ENCODE results near the gene ASB7.

Gene ASB7

GRCh38 chr15:100692671-100693070, 90.3 kb downstream of the ASB7 start:
- no peak for TF ChIP-seq CTCF (IDR thresholded peaks at IDR 0.05)

DNA sequence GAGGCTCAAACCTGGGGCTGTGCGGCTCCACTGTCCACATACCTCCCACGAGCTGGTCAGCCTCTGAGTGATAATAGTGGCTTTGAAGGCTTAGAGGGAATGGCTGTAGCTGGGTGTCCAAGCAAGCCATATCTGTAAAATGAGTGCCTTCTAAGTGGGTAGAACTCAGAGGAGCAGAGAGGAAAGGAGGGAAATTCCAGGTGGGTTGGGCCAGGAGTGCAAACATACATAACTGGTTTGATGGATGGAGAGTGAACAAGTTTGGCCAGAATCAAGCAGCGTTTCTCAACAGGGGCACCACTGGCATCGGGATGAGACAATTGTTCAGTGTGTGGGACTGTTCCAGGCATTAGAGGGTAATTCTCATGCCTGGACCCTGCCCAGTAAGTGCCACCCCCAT, 91.1 kb downstream of the ASB7 start:
- no peak for TF ChIP-seq CTCF (IDR thresholded peaks at IDR 0.05)

DNA sequence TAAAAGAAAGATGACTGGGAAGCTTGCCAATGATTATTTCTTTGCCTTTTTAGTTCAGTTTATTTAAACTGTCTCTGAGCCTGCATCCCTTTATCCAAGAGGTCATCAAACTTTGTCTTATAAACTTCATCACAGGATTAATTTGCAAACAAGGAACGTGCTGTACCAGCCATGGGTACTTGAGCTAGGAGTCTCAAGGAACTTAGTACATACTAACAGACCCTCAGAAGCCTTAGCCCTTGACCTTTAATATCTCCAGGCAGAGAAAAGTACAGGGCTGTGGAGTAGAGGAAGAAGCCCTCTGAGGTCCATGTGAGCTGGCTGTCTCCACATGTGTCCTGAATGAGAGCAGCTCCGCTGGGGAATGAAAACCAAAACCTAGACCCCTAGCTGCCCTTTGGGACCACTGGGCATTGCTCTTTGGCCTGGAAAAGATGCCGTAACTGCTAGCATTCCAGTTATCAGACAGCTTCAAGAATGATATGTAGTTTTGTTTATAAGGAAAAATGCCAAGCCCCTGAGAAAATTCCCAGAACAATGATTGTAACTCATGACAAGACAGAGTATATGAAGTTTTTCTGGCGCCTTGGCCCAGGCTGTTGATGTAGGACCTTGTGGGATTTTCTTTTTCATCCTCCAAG, 92.1 kb downstream of the ASB7 start:
- TF ChIP-seq CTCF (IDR thresholded peaks at IDR 0.05) = no peak

- no peak for TF ChIP-seq CTCF (IDR thresholded peaks at IDR 0.05)
Measured at GRCh38 chr15:100695048-100695447, 92.7 kb downstream of the ASB7 start.

GRCh38 chr15:100696452-100696851, 94.1 kb downstream of the ASB7 start:
- TF ChIP-seq CTCF (IDR thresholded peaks at IDR 0.05) = no peak

All from LNCAP (cell line).